ENCODE measurements around the gene GID8. TPM values are rescaled to one million over a fixed set of nuclear protein-coding genes. Genes with fewer than 3 reads are reported as not detected.
"Not testable (repeated sequence)": the region's sequence is repeated elsewhere in the genome, so short reads cannot be mapped to it uniquely, and the experiment has no call there.

GID8 gene
- total and polyA plus RNA-seq, 2 experiments from 2014 or later, result 41.8 to 106 TPM

GRCh38 chr20:62959998-62960436 lies 22.1 kb downstream of the GID8 start (continued):
- TF ChIP-seq ZNF462 (CRISPR knock-in tag; IDR thresholded peaks at IDR 0.05), result no peak

GRCh38 chr20:62960446-62961309 lies 22.7 kb downstream of the GID8 start:
- H2AFZ ChIP-seq; H4K20me1 ChIP-seq (replicated peaks; ENCODE audit: insufficient read depth); H3K27me3 ChIP-seq (ENCODE audit: insufficient read depth); H3K4me3 ChIP-seq; H3K36me3 ChIP-seq (ENCODE audit: insufficient read depth); H3K27me3 Mint-ChIP-seq (ENCODE audit: insufficient read depth, low read depth, poor library complexity); H3K4me1 ChIP-seq (ENCODE audit: insufficient read depth); H3F3A ChIP-seq (replicated peaks; ENCODE audit: low read depth); H3K4me2 ChIP-seq; H3K4me1 Mint-ChIP-seq; H3K9me3 Mint-ChIP-seq; H3K36me3 Mint-ChIP-seq (ENCODE audit: low read depth); H3K79me2 ChIP-seq (replicated peaks; ENCODE audit: insufficient read depth); H3K9me2 ChIP-seq (ENCODE audit: insufficient read depth); H3K27ac ChIP-seq (ENCODE audit: low read depth); DNase-seq (ENCODE audit: low spot score): not testable (repeated sequence)
- peak; percentile 52 for ATAC-seq
- H3K27ac Mint-ChIP-seq, result peak overlapping the region; percentile 89
- 0 out of 3 replicates have a peak overlapping the region, but pooled peaks have one; percentile 24 for H3K4me3 Mint-ChIP-seq

- H4K20me1 ChIP-seq (replicated peaks; ENCODE audit: insufficient read depth), result no peaks in the 10 kb centered on the region
- no peaks in the 10 kb centered on the region for H3K36me3 ChIP-seq (ENCODE audit: insufficient read depth)
- no peak overlapping the region for H3K4me2 ChIP-seq
- H3K27me3 ChIP-seq (ENCODE audit: insufficient read depth), result no peaks in the 10 kb centered on the region
- H3K4me3 Mint-ChIP-seq, result peak overlapping the region; percentile 42; the same call in 1 of the 3 replicates
- peaks cover 4% of the 10 kb centered on the region for H3K27me3 Mint-ChIP-seq (ENCODE audit: insufficient read depth, low read depth, poor library complexity)
- no peaks in the 10 kb centered on the region for H3K9me2 ChIP-seq (ENCODE audit: insufficient read depth)
- H3K27ac ChIP-seq (ENCODE audit: low read depth), result 0 out of 2 replicates have a peak overlapping the region, but pooled peaks have one; percentile 66
- no peak overlapping the region for H3K4me3 ChIP-seq
- ATAC-seq (peak; percentile 68), DNase-seq (ENCODE audit: low spot score) (no peak)
- peaks cover 8% of the 10 kb centered on the region; the same call in 2 of the 3 replicates for H3K36me3 Mint-ChIP-seq (ENCODE audit: low read depth)
- H3K9me3 Mint-ChIP-seq, result no peaks in the 10 kb centered on the region
- no peaks in the 10 kb centered on the region; the same call in 1 of the 2 replicates for H3F3A ChIP-seq (replicated peaks; ENCODE audit: low read depth)
- H3K4me1 ChIP-seq (ENCODE audit: insufficient read depth), result no peaks in the 10 kb centered on the region
- H2AFZ ChIP-seq, result no peak overlapping the region
- TF ChIP-seq REST (IDR thresholded peaks at IDR 0.05; ENCODE audit: unreplicated experiment) (no peak), POLR2AphosphoS5 (IDR thresholded peaks at IDR 0.05; ENCODE audit: low read depth) (no peak), CTCF (conservative IDR thresholded peaks at IDR 0.05; ENCODE audit: low read depth in 2 of 2) (peak; percentile 17 to 46; a peak in 3 of 4 replicates), ZNF114 (CRISPR knock-in tag; IDR thresholded peaks at IDR 0.05) (no peak)
- peaks cover 4% of the 10 kb centered on the region; the same call in 2 of the 3 replicates for H3K4me1 Mint-ChIP-seq
- H3K27ac Mint-ChIP-seq, result no peak overlapping the region; the same call in 1 of the 2 replicates
- H3K79me2 ChIP-seq (replicated peaks; ENCODE audit: insufficient read depth), result no peaks in the 10 kb centered on the region; the same call in 1 of the 2 replicates
Measured at GRCh38 chr20:62961310-62961783, 23.4 kb downstream of the GID8 start.

Data from GM23338 (cell line).